NCI-H748 (cell line): Measurements from ENCODE around the gene GATA6.

Experiments
- DNase-seq: peaks from one replicate; lab custom pipeline; 2025; ENCODE audit not compliant: unreplicated experiment; lab: John Stamatoyannopoulos, UW

GATA6 gene

DNA sequence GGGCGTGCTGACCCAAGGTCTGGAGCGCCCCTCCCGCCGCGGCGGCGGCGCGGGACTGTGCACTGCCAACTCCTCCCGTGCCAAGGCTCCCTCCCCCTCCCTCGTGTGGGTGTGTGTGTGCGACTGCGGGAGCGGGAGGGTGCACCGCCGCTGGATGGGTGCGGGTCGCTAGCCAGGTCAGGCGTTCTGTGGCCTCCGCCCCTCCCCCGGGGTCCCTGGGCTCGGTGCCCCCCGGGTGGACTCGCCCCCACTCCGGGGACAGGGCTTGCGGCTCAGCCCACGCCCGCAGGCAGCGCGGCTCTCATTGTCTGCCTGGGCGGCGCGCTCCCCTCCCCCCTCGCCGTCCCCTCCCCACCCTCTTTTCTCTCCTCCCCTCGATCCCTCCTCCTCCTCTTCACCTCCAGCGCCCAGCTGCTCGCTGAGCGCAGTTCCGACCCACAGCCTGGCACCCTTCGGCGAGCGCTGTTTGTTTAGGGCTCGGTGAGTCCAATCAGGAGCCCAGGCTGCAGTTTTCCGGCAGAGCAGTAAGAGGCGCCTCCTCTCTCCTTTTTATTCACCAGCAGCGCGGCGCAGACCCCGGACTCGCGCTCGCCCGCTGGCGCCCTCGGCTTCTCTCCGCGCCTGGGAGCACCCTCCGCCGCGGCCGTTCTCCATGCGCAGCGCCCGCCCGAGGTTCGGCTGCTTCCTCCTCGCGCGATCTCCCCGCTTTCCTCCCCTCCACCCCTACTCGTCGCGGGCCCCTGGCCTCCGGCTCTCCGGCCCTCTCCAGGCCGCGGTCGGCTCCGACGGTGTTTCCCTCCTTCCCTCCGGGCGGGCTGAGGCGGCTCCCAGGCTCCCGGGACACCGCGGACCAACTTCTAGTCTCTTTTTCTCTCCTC is at the start of gene GATA6:
Gene GATA6, plus strand, starts transcription at position 579 of the 878 bp plus-strand sequence. CDS start 1,556 bp downstream, outside the sequence.
- peak; percentile 86 for DNase-seq

DNA sequence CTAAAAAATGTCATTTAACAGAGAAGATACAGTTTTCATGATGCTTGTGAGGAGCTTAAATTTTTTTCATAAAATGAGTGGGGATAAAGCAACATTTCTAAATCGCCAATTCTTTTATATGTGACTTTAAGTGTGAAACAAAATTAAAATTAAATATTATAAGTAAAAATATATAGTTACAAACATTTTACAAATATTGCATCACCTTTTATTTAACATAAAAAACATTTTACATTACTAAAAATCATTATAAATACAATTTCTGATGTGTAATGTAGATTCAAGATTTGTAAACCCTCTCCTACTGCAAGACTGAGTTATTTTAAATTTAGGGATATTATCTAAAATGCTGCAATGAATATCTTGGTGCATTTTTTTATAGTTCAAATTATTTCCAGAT is 44.4 kb upstream of the GATA6 start:
- DNase-seq = no peak

DNA sequence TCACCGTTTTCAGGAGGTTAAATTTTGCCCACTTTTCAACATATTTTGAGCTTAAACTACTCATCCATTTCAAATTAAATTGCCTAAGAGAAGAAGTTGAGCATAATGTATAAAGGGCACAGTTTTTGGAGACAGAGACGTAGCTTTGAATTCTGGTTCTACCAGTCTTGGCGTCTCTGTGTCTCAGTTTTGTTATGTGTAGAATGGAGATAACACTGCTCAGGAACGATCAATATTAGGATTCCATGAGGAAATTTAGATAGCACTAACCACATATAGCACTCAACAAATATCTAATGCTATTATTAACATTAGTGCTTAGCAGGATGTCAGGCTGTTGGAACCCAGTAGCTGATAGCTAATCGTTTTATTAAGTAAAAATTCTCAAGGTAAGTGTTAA is 40.4 kb upstream of the GATA6 start:
- DNase-seq = no peak

DNA sequence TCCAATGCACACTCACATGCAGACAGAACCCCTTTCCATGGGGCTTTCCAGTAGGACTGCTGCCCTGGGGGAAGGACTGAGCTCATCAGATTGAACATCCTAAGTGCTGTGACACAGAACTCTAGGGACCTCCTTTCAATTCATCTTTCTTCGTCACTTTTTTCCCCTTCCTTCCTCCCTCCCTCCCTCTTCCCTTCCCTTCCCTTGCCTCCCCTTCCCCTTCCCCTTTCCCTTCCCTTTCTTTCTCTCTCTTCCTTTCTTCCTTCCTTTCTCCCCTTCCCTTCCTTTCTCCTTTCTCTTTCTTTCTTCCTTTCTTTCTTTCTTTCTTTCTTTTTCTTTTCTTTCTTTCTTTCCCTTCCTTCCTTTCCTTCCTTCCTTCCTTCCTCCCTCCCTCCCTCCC is 39.6 kb upstream of the GATA6 start:
- DNase-seq = no peak

DNA sequence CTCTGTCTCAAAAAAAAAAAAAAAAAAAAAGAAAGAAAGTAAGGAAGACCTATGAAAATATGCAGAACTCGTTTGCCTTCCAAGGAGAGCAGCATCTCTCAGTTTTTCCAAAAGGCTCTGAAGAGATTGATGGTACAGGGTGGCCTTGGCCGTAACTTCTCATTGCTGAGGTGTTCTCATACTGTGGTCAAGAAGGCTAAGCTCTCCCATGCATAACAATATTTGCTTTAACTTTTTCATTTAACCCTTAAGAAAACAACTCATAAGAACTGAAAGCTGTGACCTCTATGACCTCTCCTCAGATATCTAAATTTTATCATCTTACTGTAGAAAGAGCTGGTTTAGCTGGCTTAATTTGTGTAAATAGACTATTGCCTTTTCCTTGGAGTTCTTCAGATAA is 37.1 kb upstream of the GATA6 start:
- no peak for DNase-seq

DNA sequence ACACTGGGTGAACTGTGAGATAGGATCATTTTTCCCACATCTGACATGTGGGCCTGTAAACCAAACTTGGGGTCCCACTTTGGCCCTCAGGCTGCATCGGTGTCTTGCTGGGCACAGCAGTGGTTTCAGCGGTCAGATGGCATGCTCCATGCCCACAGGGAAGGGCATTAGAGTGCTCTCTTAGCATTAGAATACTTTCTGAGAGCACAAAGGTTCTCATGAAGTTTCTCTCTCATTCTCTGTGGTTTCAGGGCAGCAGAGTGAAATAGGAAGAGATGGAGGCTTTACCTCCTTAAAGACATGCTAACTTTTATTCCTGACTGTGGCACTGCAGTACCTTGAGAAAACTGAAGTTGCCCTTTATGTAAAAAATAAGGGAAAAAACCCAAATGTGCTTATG is 36.6 kb upstream of the GATA6 start:
- DNase-seq = no peak

DNA sequence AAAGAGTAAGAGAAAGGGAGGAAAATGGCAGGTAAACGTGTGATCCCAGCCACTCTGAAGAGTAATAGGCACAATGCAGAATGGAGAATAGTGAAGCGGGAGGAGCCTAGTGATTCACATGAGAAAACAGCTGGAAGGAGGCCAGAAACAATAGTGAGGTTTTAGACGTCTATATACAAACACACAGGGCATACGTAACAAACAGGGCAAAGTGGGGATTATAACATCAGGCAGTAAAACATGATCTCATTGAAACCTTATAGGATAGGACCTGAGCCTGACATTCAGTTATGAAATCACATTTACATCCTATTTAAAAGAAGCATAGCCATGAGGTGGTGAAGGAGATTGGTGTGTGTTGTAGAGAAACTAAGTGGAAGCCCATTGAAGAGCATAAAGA is 33.0 kb upstream of the GATA6 start:
- DNase-seq = peak; percentile 13

DNA sequence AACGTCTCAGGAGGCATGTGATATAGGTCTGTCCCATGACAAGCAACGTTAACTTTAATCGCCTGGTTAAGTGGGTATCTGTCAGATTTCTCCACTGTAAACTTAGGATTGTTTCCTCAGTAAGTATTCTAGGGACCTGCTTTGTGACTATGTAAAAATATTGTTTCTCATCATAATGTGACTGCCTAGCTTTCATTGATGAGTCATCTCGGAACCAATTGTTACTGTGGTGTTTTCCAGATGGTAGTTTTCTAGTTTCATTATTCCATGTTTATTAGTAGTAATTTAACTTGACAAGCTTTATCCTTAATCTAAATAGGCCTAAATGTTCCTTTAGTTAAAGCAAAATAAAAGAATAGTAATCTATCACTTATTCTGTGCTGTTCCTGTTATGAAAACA is 28.2 kb upstream of the GATA6 start:
- no peak for DNase-seq

DNA sequence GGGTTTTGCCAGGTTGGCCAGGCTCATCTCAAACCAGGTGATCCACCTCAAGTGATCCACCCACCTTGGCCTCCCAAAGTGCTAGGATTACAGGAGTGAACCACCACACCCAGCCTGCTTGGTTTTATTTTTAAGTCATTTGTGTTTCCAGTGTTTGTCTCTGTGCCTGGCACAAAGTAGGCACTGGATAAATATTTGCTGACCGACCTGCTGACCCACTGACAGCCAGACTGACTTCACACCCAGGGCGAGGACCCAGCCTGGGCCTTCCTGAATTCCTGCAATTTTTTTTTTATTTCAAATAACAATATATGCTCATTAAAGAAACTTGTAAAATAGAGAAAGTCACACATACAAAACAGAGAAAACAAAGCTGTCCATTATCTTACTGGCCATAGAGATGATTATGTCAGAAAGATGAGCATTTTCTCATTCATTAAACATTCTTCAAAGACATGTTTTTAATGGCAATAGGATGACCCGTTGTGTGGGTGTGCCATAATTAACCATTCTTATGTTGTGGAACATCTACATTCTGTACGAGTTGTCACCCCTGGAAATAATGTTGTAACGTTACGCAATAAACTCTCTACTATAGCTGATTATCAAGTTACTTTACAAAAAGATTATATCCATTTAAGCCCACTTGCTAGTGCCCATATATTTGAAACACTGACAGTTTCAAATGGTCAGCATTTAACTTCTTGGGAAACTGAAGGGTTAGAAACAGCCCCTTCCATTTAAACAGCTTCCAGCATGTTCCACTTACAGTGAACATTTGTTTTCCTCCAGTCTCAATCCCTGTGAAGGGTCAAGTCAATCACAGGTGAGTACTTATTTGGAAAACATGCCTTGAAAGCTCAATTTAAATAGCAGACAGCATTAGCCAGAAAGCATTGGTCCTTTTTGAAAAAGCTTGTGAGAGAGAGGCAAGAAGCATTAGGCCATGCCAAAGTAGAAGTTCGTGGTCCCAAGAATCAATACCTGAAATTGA is 25.7 kb upstream of the GATA6 start:
- DNase-seq = no peak

DNA sequence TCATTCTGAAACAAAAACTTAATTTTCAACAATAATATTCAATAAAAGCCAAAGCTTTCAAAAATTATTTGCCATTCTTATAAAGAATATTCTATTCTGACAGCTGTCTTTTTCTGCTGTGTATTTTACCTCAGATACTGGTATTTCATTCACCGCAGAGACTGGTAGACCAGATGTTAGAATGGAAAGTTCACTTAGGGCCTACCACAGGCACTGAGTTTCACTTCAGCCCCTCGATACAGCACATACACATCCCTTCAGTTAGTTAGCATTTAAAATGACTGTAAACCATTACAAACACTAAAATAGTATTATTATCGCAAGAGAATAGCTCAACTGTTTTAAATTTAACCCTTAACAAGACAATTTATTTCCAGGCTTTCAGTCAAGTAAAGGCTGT is 24.2 kb upstream of the GATA6 start:
- no peak for DNase-seq

DNA sequence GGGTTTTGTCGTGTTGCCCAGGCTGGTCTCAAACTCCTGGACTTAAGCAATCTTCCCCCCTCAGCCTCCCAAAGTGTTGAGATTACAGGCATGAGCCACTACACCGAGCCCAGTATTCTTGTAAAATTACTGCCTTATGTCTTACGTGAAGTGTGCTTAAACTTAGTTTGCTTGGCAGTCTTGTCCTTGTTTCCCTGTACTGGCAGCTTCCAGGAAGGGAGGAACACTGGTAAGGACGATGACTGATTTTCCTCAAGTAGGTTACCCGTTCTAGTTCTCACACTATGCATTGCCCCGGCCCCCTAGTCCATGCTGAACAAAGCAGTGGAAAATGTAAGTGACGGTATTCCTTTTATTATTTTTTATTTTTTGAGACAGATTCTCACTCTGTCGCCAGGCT is 19.7 kb upstream of the GATA6 start:
- no peak for DNase-seq

DNA sequence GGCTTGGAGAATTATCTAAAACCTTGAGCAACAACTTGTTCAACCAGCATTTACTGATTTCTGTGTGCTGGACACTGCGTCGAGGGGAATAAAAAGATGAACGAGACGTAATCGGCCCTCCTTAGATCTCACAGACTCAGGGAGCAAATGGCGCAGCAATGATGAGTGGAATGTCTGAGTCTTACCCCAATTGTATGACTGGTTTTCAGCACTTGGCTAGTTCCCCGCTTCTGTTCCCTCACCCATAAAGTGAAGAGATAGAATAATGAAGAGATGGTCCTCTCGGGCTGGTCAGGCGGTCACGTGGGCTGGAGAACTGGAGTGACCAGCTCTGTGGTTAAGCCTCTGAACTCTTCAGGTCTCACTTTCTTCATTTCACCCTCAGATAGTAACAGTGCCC is 17.3 kb upstream of the GATA6 start:
- no peak for DNase-seq

DNA sequence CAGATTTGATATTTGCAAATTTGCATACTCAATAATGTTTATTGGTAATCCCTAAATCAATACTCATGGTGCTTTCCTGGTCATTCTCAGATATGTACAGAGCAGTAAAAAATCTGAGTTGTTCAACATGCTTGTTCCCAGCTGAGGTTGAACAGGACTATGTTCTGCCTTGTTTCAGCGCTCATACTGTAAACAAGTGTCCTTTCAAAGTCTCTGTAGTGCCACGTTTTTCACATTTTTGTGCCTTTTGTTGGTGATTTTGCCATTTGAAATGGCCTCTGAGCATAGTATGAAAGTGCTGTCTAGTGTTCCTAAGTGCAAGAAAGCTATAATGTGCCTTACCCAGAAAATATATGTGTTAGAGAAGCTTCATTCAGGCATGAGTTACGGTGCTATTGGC is 16.0 kb upstream of the GATA6 start:
- no peak for DNase-seq

DNA sequence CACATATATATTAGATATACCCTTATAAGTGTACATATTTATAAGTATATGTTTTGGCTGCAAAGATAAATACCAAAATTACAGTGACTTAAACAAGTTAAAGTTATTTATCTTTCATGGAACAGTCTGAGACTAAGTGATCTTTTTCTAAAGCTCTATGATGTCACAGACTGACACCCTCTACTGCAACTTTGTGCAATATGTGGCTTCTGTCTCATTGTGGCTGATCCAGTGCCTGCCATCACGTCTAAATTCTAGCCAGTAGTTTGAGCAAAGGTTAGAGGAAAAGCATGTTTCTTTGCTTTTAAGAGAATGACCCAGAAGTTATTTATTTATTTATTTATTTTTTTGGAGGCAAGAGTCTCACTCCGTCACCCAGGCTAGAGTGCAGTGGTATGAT is 13.8 kb upstream of the GATA6 start:
- DNase-seq = no peak

DNA sequence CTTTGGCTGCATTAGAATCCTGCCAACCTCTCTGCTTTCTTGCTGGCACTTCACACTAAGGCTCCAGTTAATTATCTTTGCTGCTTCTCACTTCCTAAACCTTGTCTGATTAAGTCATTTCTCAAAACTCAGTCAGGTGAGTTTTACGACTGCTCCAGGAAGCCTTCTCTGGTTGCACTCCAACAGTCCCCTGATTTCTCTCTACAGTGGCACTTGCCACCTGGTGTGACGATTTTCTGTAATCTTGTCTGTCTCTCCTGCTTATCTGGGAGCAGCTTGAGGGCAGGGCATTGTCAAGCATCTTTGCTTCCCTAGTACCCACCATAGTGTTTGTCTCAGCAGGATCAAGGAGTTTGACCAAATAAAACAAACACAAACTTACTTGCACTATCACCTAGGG is 10.4 kb upstream of the GATA6 start:
- no peak for DNase-seq

DNA sequence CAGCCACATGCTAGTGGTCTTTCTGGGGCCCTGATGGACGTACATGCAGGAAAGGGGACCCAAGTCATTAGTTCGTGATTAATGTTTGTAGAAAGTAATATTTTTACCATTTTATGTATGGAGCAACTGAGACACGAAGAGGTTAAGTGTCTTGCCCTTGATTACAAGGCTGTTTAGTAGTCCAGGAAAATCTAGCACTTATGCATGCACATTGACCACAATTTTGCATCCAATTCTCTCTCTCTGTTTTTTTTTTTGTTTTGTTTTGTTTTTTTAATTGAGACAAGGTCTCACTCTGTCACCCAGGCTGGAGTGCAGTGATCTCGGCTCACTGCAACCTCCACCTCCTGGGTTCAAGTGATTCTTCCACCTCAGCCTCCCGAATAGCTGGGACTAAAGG is 8.3 kb upstream of the GATA6 start:
- no peak for DNase-seq

DNA sequence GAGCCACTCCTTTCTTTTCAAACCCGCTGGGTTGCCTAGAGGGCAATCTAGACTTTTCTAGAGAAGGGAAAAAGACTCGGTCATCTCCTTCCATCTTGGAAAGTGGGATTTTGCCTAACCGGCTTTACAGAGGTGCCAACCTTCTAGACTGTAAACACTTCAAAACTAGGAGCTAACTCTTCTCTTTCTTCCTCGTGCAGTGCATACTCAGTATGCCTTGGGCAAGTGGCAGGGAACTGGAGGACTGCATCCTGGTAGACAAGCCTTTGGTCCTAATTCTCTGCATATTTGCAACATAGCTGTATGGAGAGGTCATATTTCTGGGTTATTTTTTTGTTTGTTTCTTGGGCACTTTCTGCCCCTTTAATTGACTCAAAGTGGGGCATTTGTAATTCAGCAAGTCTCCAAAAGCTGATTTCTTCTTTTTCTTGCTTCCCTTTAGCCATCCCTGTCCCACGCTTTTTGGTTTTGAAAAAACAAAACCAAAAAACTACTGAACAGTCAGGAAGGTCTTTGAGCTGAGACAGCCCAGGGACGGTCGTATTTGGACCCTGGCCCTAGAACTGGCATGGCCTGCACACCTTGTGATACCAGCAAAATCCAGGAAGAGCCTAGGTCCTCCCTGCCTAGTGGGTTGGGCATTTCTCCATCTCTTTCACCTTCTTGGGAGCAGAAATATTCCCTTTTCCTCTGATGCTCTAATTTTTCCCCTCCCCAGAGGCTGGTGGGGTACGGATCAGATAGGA is 5.8 kb upstream of the GATA6 start:
- no peak for DNase-seq

DNA sequence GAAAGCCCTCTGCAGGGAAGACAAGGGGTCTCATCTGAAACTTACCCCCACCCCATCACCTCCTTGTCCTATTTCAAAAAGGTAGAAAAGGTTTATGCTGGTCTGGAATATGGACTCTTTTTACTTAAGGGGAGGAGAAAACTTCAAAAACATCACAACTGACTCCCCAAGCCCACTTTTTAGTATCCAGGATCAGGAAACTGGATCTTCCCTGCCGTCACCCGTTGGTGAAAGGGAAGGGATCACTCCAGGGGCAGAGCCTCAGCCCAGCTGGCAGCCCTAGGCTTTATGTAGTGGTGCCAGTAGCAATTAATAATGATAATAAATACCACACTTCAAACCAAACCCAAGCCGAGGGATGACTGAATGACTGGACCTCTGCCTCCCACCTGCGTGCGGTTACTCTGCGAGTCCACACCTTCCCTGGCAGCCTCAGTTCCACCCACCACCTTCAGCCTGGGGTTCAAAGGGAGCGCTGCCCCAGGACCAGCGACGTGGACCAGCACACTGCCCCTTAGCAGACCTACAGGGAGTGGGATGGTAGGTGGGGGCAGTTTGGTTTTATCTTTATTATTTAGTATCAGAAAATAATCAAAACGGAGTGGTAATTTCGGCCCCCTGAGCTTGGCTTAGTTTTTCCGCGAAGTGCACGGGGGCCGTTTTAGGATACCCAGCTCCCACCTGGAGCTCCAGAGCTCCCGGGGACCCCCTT is 4.9 kb upstream of the GATA6 start:
- DNase-seq = no peak

DNA sequence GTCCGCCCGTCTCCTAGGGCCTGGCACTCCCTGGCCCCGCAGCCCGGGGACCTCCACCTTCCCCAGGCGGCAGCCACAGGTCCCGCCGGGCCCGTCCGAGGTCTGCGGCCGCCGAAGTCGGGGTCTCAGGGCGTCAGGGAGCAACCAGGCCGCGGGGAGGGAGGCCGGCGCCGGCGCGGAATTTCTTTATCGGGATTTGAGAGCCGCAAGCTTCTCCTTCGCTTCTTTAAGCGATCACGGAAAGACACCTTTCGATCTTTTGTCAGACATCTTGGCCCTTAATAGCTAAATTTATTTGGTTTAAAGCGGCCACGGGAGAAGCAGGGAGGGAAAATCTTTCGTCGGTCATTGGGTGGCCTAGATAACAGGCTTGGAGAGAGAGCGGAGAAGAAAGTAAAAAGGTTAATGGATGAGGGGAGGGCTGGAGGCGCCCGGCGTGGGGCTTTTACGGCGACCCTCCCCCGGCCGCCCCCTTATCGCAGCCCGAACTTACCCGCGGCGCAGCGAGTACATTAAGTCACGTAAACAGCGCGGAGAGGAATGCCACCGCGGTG is 4.3 kb upstream of the GATA6 start:
- DNase-seq = no peak

DNA sequence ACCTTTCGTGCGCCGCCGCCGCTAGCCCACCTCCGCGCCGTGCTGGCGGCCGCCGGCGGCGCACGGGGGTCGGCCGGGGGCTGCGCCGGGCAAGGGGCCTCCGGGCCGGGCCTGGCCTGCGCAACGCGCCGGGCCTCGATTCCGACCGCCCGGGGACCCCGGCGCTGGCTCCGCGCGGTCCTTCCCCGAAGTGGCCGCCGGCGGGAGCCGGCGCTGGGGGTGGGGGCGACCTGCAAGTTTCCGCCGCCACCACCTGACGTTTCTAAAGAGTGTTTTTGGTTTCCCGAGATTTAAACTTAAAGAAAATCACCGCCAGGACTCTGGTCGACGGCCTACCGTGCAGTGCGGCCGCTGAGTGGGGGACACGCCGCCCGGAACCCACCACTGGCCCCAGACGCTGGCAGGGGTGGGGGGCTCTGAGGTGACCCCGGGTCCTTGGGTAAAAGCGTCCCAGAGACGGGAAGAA is 3.8 kb upstream of the GATA6 start:
- DNase-seq = no peak
